ENCODE results near the gene VKORC1L1. TPM values are rescaled to one million over a fixed set of nuclear protein-coding genes. Genes with fewer than 3 reads are reported as not detected.

The VKORC1L1 gene
- total and polyA plus RNA-seq, 9 of the 15 experiments (the other 6 are each of a cell fraction or from before 2014, with no cell fraction given), result 6.8 to 36.5 (median 19.3) TPM

DNA sequence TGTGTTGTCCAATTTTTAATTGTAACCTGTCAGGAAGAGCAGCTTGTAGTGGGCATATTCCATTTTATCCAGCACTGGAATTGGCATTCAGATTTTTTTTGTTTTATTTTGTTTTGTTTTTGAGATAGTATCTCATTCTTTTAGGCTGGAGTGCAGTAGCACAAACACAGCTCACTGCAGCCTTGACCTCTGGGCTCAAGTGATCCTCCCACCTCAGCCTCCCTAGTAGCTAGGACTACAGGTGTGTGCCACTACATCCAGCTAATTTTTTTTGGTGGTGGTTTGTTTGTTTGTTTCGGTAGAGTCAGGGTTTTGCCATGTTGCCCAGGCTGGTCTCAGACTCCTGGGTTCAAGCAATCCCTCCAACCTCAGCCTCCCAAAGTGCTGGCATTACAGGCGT lies 64.4 kb downstream of the VKORC1L1 start:
- Histone ChIP-seq H3K9ac (ENCODE audit: insufficient read depth in 1 of 2, low read depth in 2 of 2, low read length in 2 of 2) (no peak overlapping the region), H3K79me2 (ENCODE audit: control insufficient read depth, insufficient read depth, low read length) (peaks cover 47% of the 10 kb centered on the region), H3K36me3 (ENCODE audit: control insufficient read depth, insufficient read depth, low read length) (peaks cover 30% of the 10 kb centered on the region; the same call in 2 of the 3 replicates), H4K20me1 (replicated peaks; ENCODE audit: control insufficient read depth, insufficient read depth, low read length) (no peaks in the 10 kb centered on the region), H3K27me3 (ENCODE audit: control insufficient read depth in 2 of 2, insufficient read depth in 2 of 2, low read length in 2 of 2) (no peaks in the 10 kb centered on the region), H2AFZ (ENCODE audit: low read depth, low read length) (no peak overlapping the region), H3K9me1 (ENCODE audit: control insufficient read depth, insufficient read depth, low read length) (no peaks in the 10 kb centered on the region), H3K9me3 (replicated peaks; ENCODE audit: control insufficient read depth, insufficient read depth, low read depth, low read length) (no peaks in the 10 kb centered on the region), H3K4me2 (ENCODE audit: insufficient read depth, low read length) (no peak overlapping the region), H3K4me1 (replicated peaks in 1 of 2; ENCODE audit: control insufficient read depth in 2 of 2, insufficient read depth in 2 of 2, low read length in 2 of 2) (no peaks in the 10 kb centered on the region; a peak in 1 of 5 replicates), H3K27ac (ENCODE audit: extremely low read depth, low read depth, low read length) (no peak overlapping the region), H3K4me3 (no peak overlapping the region)
- 95% methylated on average over 2 of the region's 2 CpGs for whole genome bisulfite sequencing (ENCODE audit: insufficient coverage, low coverage, missing lambda C conversion rate)
- no peak for ATAC-seq
- FAIRE-seq, result no peak
- ChIA-PET CTCF (ENCODE audit: low intra/inter-chr PET ratio) (no interaction called here), POLR2A (no interaction called here)
- BruUV-seq (replicated peaks), result no TSS peak
- intact Hi-C loops (cut with micrococcal nuclease) (no loop called here), in situ Hi-C loops (cut with MboI) (no loop called here)
- TF ChIP-seq, protein P1, sequence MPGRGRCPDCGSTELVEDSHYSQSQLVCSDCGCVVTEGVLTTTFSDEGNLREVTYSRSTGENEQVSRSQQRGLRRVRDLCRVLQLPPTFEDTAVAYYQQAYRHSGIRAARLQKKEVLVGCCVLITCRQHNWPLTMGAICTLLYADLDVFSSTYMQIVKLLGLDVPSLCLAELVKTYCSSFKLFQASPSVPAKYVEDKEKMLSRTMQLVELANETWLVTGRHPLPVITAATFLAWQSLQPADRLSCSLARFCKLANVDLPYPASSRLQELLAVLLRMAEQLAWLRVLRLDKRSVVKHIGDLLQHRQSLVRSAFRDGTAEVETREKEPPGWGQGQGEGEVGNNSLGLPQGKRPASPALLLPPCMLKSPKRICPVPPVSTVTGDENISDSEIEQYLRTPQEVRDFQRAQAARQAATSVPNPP (IDR thresholded peaks at IDR 0.05; ENCODE audit: borderline replicate concordance, insufficient read depth, insufficient read length), result no peak
- TF ChIP-seq, protein P2, sequence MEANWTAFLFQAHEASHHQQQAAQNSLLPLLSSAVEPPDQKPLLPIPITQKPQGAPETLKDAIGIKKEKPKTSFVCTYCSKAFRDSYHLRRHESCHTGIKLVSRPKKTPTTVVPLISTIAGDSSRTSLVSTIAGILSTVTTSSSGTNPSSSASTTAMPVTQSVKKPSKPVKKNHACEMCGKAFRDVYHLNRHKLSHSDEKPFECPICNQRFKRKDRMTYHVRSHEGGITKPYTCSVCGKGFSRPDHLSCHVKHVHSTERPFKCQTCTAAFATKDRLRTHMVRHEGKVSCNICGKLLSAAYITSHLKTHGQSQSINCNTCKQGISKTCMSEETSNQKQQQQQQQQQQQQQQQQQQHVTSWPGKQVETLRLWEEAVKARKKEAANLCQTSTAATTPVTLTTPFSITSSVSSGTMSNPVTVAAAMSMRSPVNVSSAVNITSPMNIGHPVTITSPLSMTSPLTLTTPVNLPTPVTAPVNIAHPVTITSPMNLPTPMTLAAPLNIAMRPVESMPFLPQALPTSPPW (CRISPR knock-in tag; IDR thresholded peaks at IDR 0.05), result no peak
- TF ChIP-seq TRIM28 (IDR thresholded peaks at IDR 0.05) (no peak), CBFB (CRISPR knock-in tag; IDR thresholded peaks at IDR 0.05) (no peak), WHSC1 (IDR thresholded peaks at IDR 0.05; ENCODE audit: low read length) (no peak), ZNF778 (CRISPR knock-in tag; IDR thresholded peaks at IDR 0.05) (no peak)
- TF ChIP-seq, protein P3, sequence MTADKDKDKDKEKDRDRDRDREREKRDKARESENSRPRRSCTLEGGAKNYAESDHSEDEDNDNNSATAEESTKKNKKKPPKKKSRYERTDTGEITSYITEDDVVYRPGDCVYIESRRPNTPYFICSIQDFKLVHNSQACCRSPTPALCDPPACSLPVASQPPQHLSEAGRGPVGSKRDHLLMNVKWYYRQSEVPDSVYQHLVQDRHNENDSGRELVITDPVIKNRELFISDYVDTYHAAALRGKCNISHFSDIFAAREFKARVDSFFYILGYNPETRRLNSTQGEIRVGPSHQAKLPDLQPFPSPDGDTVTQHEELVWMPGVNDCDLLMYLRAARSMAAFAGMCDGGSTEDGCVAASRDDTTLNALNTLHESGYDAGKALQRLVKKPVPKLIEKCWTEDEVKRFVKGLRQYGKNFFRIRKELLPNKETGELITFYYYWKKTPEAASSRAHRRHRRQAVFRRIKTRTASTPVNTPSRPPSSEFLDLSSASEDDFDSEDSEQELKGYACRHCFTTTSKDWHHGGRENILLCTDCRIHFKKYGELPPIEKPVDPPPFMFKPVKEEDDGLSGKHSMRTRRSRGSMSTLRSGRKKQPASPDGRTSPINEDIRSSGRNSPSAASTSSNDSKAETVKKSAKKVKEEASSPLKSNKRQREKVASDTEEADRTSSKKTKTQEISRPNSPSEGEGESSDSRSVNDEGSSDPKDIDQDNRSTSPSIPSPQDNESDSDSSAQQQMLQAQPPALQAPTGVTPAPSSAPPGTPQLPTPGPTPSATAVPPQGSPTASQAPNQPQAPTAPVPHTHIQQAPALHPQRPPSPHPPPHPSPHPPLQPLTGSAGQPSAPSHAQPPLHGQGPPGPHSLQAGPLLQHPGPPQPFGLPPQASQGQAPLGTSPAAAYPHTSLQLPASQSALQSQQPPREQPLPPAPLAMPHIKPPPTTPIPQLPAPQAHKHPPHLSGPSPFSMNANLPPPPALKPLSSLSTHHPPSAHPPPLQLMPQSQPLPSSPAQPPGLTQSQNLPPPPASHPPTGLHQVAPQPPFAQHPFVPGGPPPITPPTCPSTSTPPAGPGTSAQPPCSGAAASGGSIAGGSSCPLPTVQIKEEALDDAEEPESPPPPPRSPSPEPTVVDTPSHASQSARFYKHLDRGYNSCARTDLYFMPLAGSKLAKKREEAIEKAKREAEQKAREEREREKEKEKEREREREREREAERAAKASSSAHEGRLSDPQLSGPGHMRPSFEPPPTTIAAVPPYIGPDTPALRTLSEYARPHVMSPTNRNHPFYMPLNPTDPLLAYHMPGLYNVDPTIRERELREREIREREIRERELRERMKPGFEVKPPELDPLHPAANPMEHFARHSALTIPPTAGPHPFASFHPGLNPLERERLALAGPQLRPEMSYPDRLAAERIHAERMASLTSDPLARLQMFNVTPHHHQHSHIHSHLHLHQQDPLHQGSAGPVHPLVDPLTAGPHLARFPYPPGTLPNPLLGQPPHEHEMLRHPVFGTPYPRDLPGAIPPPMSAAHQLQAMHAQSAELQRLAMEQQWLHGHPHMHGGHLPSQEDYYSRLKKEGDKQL (CRISPR knock-in tag; IDR thresholded peaks at IDR 0.05; ENCODE audit: borderline replicate concordance), result no peak
- DNase-seq (ENCODE audit: extremely low read depth in 1 of 4, low spot score in 3 of 4), result no peak
